ENCODE data around the gene LYRM4. TPM values are rescaled to one million over a fixed set of nuclear protein-coding genes. Genes with fewer than 3 reads are reported as not detected.

Gene LYRM4
- total and polyA plus RNA-seq, 8 donors = 25.2 to 47.4 (median 42.0) TPM

GRCh38 chr6:5095236-5095635 lies 165.5 kb downstream of the LYRM4 start:
- H3K27ac ChIP-seq = no peak overlapping the region
- H3K9me3 ChIP-seq = no peaks in the 10 kb centered on the region
- no peak for DNase-seq
- intact Hi-C loops (cut with DNase I) = no loop called here
- H3K4me1 ChIP-seq = no peaks in the 10 kb centered on the region
- ATAC-seq = no peak
- TF ChIP-seq CTCF (IDR thresholded peaks at IDR 0.05) = no peak
- H3K36me3 ChIP-seq = no peaks in the 10 kb centered on the region
- no peak overlapping the region for H3K4me3 ChIP-seq
- peaks cover 0 to 8% of the 10 kb centered on the region in 2 donors for H3K27me3 ChIP-seq

GRCh38 chr6:5094327-5094726 lies 166.4 kb downstream of the LYRM4 start:
- peak overlapping the region in 1 of 2 donors; percentile 20 for H3K27ac ChIP-seq
- no peak for TF ChIP-seq CTCF (IDR thresholded peaks at IDR 0.05)
- H3K4me1 ChIP-seq = no peaks in the 10 kb centered on the region
- no peaks in the 10 kb centered on the region for H3K9me3 ChIP-seq
- peaks cover 0 to 11% of the 10 kb centered on the region in 2 donors for H3K27me3 ChIP-seq
- intact Hi-C loops (cut with DNase I) = no loop called here
- ATAC-seq (peak; percentile 68), DNase-seq (no peak)
- H3K36me3 ChIP-seq = no peaks in the 10 kb centered on the region
- no peak overlapping the region for H3K4me3 ChIP-seq

GRCh38 chr6:5093231-5094015 lies 167.3 kb downstream of the LYRM4 start:
- Histone ChIP-seq H3K4me1 (no peaks in the 10 kb centered on the region), H3K4me3 (no peak overlapping the region), H3K9me3 (no peaks in the 10 kb centered on the region), H3K27me3 (peaks cover 0 to 16% of the 10 kb centered on the region in 2 donors), H3K36me3 (no peaks in the 10 kb centered on the region), H3K27ac (no peak overlapping the region)
- intact Hi-C loops (cut with DNase I) = no loop called here
- DNase-seq (no peak), ATAC-seq (no peak)
- no peak for TF ChIP-seq CTCF (IDR thresholded peaks at IDR 0.05)

GRCh38 chr6:5091210-5092069 lies 169.3 kb downstream of the LYRM4 start:
- intact Hi-C loops (cut with DNase I) = no loop called here
- Histone ChIP-seq H3K4me1 (peaks cover 0 to 7% of the 10 kb centered on the region in 2 donors), H3K4me3 (no peak overlapping the region), H3K27ac (no peak overlapping the region), H3K9me3 (no peaks in the 10 kb centered on the region), H3K36me3 (no peaks in the 10 kb centered on the region), H3K27me3 (peaks cover 5 to 35% of the 10 kb centered on the region in 2 donors)
- TF ChIP-seq CTCF (IDR thresholded peaks at IDR 0.05) = no peak
- no peak for DNase-seq
- no peak for ATAC-seq

- Histone ChIP-seq H3K27ac (no peak overlapping the region), H3K36me3 (no peaks in the 10 kb centered on the region), H3K4me1 (peaks cover 0 to 16% of the 10 kb centered on the region in 2 donors), H3K4me3 (no peak overlapping the region), H3K27me3 (peaks cover 14 to 44% of the 10 kb centered on the region in 2 donors), H3K9me3 (no peaks in the 10 kb centered on the region)
- intact Hi-C loops (cut with DNase I) = no loop called here
- no peak for ATAC-seq
- TF ChIP-seq CTCF (IDR thresholded peaks at IDR 0.05) = no peak
- no peak for DNase-seq
Measured at GRCh38 chr6:5090603-5091002, 170.1 kb downstream of the LYRM4 start.
